ENCODE results near the gene TSPY1. TPM values are rescaled to one million over a fixed set of nuclear protein-coding genes. Genes with fewer than 3 reads are reported as not detected.
A peak's percentile ranks its signal among the peaks of the same experiment; 100 is the strongest.
"Not testable (repeated sequence)": the region's sequence is repeated elsewhere in the genome, so short reads cannot be mapped to it uniquely, and the experiment has no call there.

The TSPY1 gene
- total RNA-seq: not detected
- polyA plus RNA-seq: not detected

GRCh38 chrY:9466655-9467054, at the start of gene TSPY1:
TSPY1 (plus strand) TSS chrY:9466955; CDS start chrY:9467001, 46 bp downstream.
- H3K36me3 Mint-ChIP-seq, POLR2A ChIA-PET, H3K9me3 Mint-ChIP-seq: not testable (repeated sequence)

GRCh38 chrY:9486967-9487366, 20.2 kb downstream of the TSPY1 start, which contains the start of gene TSPY9:
TSPY9 (plus strand) TSS chrY:9487267; CDS start chrY:9487313, 46 bp downstream.
- H3K4me3 ChIP-seq (ENCODE audit: low read length); H3K9me3 Mint-ChIP-seq; POLR2A ChIA-PET; CTCF ChIA-PET; H3K27ac Mint-ChIP-seq; H3K36me3 Mint-ChIP-seq; H3K27ac ChIP-seq (ENCODE audit: low read depth, low read length); H3K36me3 ChIP-seq (ENCODE audit: insufficient read depth, low read length); H3K4me3 Mint-ChIP-seq; H3K27me3 ChIP-seq (ENCODE audit: insufficient read depth, low read length, poor library complexity, severe bottlenecking); H3K9me3 ChIP-seq (ENCODE audit: low read length); H3K4me1 Mint-ChIP-seq; H3K4me1 ChIP-seq (ENCODE audit: insufficient read depth, low read length); DNase-seq; H3K27me3 Mint-ChIP-seq: not testable (repeated sequence)

More at GRCh38 chrY:9466655-9467054, at the start of gene TSPY1:
- H3K4me1 Mint-ChIP-seq; H3K27me3 Mint-ChIP-seq; H3K4me3 Mint-ChIP-seq; H3K27me3 ChIP-seq (ENCODE audit: insufficient read depth, low read length, poor library complexity, severe bottlenecking); H3K27ac Mint-ChIP-seq; DNase-seq; CTCF ChIA-PET; H3K4me1 ChIP-seq (ENCODE audit: insufficient read depth, low read length); H3K36me3 ChIP-seq (ENCODE audit: insufficient read depth, low read length); H3K4me3 ChIP-seq (ENCODE audit: low read length); H3K27ac ChIP-seq (ENCODE audit: low read depth, low read length); H3K9me3 ChIP-seq (ENCODE audit: low read length): not testable (repeated sequence)

DNA sequence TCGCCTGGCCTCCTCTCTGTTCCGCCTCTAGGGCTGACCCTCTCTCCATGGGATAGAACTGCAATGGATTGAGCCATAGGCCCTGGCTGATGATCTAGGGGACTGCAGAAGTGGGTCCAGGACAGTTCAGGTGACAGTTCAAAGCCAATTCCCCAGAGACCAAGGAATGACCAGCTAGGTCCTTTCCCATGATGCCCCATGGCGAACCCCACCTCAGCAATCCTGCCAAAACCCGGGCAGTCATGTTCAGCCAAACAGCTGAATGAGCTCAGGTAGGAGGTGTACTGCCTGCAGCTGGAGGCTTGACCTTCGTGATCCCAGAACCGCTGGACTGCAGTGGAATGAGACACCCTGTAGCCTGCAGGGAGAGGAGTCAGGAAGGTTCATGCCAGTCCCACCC, 37.6 kb downstream of the TSPY1 start:
- H3K27me3 ChIP-seq (ENCODE audit: insufficient read depth, low read length, poor library complexity, severe bottlenecking); H3K9me3 Mint-ChIP-seq; H3K9me3 ChIP-seq (ENCODE audit: low read length); H3K27me3 Mint-ChIP-seq; H3K27ac Mint-ChIP-seq; H3K27ac ChIP-seq (ENCODE audit: low read depth, low read length); POLR2A ChIA-PET; H3K36me3 ChIP-seq (ENCODE audit: insufficient read depth, low read length); H3K4me1 ChIP-seq (ENCODE audit: insufficient read depth, low read length); H3K4me3 Mint-ChIP-seq; H3K4me3 ChIP-seq (ENCODE audit: low read length); H3K4me1 Mint-ChIP-seq; H3K36me3 Mint-ChIP-seq; CTCF ChIA-PET: not testable (repeated sequence)
- peak in 1 of 5 donors; percentile 11 for DNase-seq

DNA sequence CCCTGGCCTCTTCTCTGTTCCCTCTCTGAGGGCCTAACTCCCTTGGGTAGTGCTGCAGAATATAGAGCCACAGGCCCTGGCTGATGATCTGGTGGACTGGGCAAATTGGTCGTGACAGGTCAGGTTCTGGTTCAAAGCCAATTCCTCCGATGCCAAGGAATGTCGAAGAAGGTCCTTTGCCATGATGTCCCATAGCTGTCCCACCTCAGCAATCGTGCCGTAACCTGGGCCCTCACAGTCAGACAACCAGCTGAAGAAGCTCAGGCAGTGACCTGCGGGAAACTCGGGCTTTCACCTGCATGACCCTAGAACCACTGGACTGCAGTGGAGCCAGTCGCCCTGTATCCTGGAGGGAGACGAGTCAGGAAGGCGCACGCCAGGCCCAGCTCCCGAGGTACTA, 49.5 kb downstream of the TSPY1 start:
- H3K4me3 ChIP-seq (ENCODE audit: low read length); H3K27me3 Mint-ChIP-seq; H3K4me1 ChIP-seq (ENCODE audit: insufficient read depth, low read length); H3K4me1 Mint-ChIP-seq; H3K36me3 Mint-ChIP-seq; H3K9me3 ChIP-seq (ENCODE audit: low read length); H3K9me3 Mint-ChIP-seq; H3K27ac ChIP-seq (ENCODE audit: low read depth, low read length); H3K36me3 ChIP-seq (ENCODE audit: insufficient read depth, low read length); POLR2A ChIA-PET; H3K27ac Mint-ChIP-seq; H3K4me3 Mint-ChIP-seq; CTCF ChIA-PET; H3K27me3 ChIP-seq (ENCODE audit: insufficient read depth, low read length, poor library complexity, severe bottlenecking): not testable (repeated sequence)
- peak in 1 of 5 donors; percentile 37 for DNase-seq

Other genes with a start within 250 kb of the TSPY1 start
- not detected for gene TSPY4, start 129.5 kb upstream of the TSPY1 start, total RNA-seq
- gene TSPY4, start 129.5 kb upstream of the TSPY1 start, polyA plus RNA-seq: not detected
- not detected for gene TSPY8, start 109.2 kb upstream of the TSPY1 start, total RNA-seq
- gene TSPY8, start 109.2 kb upstream of the TSPY1 start, polyA plus RNA-seq: not detected
- gene TSPY3, start 68.5 kb upstream of the TSPY1 start, total RNA-seq: not detected
- not detected for gene TSPY3, start 68.5 kb upstream of the TSPY1 start, polyA plus RNA-seq
- not detected for gene TSPY9, start 20.3 kb downstream of the TSPY1 start, total RNA-seq
- gene TSPY9, start 20.3 kb downstream of the TSPY1 start, polyA plus RNA-seq: not detected
- not detected for gene TSPY10, start 60.9 kb downstream of the TSPY1 start, total RNA-seq
- not detected for gene TSPY10, start 60.9 kb downstream of the TSPY1 start, polyA plus RNA-seq

All from CD8-positive, alpha-beta memory T cell (primary cell).